GM10266 (cell line): Measurements from ENCODE around the gene MSMB.

Experiments
- DNase-seq: peaks from one replicate; pipeline ENCODE4 v3.0.0; 2012; ENCODE audit errors: extremely low spot score
- TF ChIP-seq, protein P1 (sequence below): IDR thresholded peaks from 2 replicates; pipeline ENCODE4 v1.5.1; 2012; ENCODE audit warnings: mild to moderate bottlenecking, low read depth; ENCODE audit not compliant: control insufficient read depth, insufficient read depth; ENCODE audit errors: missing control alignments

MSMB gene

DNA sequence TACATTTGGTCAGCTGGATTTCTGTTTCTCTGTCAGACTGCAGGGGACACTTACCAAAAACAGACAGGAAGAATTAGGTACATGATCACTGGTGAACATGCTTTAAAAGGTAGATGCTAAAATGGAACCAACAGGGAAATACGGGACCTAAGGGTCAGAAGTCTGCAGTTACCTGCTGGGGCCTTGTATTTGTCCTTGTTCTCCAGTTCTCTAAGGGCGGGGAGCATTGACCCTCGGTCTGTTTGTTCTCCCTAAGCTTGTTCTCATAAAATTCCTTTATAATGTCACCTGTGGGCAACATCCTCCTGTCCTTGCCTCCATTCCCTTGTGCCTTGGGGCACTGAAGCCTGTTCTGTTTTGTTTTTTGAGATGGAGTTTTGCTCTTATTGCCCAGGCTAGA is 29.8 kb upstream of the MSMB start:
- DNase-seq = no peak
- TF ChIP-seq, protein P1, sequence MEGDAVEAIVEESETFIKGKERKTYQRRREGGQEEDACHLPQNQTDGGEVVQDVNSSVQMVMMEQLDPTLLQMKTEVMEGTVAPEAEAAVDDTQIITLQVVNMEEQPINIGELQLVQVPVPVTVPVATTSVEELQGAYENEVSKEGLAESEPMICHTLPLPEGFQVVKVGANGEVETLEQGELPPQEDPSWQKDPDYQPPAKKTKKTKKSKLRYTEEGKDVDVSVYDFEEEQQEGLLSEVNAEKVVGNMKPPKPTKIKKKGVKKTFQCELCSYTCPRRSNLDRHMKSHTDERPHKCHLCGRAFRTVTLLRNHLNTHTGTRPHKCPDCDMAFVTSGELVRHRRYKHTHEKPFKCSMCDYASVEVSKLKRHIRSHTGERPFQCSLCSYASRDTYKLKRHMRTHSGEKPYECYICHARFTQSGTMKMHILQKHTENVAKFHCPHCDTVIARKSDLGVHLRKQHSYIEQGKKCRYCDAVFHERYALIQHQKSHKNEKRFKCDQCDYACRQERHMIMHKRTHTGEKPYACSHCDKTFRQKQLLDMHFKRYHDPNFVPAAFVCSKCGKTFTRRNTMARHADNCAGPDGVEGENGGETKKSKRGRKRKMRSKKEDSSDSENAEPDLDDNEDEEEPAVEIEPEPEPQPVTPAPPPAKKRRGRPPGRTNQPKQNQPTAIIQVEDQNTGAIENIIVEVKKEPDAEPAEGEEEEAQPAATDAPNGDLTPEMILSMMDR = no peak

DNA sequence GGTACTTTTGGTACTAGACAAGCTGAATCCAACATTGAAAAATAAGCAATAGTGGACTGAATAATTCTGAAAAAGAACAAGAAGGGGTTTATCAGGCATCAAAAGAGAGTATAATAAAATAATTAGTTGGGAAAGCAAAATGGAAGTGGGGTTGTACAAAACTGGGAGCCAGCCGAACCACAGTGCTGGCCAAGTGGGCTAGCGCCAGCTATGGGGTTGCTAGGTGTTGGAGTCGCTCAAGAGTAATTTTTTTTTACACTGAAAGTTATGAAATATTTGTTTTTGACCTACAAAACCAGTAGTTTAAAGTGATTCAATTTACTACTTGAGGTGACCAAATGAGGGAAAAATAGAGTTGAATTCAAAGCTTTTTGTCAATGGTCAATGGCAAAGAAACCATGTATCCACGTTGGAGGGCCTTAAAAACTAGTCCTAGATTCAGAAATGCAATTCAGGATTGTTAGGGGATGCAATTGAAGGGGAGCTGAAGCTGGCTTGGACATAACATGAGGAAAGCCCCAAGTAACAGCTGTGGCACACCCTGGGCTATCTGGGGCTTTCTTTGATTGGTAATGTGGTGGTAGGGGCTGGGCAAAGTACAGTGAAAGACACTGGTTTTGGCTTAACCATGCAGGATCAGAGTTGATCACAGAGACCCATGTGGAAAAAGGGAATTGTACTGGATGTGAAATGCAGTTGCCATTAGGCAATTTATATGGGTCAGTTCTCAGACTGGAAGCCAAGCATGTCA is 28.3 kb upstream of the MSMB start:
- TF ChIP-seq, protein P1 = no peak
- DNase-seq = no peak

DNA sequence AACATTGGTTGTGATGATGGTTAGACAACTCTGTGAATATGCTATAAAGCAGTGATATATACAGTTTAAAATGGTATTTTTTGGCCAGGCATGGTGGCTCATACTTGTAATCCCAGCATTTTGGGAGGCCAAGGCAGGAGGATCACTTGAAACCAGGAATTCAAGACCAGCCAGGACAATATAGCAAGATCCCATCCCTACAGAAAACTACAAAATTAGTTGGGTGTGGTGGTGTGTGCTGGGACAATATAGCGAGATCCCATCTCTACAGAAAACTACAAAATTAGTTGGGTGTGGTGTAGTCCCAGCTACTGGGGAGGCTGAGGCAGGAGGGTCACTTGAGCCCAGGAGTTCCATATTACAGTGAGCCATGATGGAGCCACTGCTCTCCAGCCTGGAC is 27.5 kb upstream of the MSMB start:
- no peak for DNase-seq
- TF ChIP-seq, protein P1 = no peak

DNA sequence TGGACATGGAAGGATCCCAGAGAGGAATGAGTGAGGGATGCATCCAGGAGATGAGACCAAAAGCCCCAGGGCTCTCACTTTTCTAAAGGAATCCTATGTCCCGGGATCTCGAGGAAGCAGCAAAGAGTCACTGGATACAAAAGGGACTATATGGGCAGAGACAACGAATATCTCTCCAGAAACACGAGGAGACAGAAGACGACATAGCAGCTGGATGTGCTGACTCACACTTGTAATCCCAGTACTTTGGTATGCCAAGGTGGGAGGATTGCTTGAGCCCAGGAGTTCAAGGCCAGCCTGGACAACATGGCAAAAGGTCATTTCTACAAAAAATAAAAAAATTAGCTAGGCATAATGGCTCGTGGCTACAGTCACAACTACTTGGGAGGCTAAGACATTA is 24.7 kb upstream of the MSMB start:
- TF ChIP-seq, protein P1 = no peak
- DNase-seq = no peak

DNA sequence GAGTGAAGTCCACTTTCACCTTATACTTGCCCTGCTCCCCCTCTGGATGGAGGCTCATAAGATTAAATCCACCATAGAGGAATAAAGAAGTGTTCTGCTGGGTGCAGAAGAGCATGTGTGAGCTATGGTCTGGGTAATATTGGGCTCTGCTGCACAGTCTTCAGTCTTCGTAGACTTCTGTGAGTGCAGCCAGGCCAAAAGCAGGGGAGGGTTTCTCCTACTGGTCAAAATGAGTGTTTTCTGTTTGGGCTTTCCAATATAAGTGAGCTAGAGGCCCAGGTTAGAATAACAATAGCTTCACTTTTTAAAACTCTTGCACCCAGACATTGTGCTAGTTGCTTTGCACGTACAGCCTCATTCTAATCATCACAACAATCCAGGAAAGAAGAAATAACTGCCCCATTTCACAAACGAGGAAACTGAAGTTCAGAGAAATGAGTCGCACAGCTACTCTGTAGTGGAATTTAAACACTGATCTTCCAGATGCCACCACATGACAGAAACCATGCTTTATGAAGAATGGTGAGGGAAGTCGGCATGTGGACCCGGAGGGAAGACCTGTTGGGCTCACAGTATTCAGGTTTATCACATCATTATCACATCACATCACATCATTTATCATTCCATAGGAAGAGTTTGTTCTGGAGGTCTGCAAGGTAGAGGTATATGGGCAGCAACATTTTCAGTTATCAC is 23.8 kb upstream of the MSMB start:
- TF ChIP-seq, protein P1 = no peak
- no peak for DNase-seq

DNA sequence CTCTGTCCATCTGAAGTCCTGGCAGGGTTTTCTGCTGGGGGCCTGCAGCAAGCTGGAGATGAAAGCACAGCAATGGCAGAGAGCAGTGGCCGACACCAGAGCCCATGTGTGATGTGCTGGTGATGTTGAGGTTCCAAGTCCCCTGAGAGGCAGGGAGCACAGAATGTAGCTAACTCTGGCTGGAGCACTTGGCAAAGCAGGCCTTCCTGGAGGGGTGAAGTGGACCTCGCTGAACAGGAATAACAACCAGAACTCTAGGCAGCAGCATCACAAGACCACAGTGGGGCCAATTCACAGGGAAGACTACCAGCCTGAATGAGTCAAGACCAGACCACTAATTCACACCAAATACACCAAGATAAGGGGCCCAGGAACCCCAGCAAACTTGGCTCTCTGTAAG is 22.8 kb upstream of the MSMB start:
- DNase-seq = no peak

More for the DNA sequence above, 22.8 kb upstream of the MSMB start:
- TF ChIP-seq, protein P1 = no peak
